KOPT-K1 (cell line): ENCODE data around the gene LRRC32.

ENCODE experiments used
- H3K27ac ChIP-seq: fragments of 200-600 bp; sonication (generic); 2 replicates; pipeline ENCODE4 v1.5.1; 2016; ENCODE audit warnings: antibody characterized with exemption, mild to moderate bottlenecking, low read depth, low read length; ENCODE audit not compliant: poor library complexity, severe bottlenecking
- H3K36me3 ChIP-seq: fragments of 200-600 bp; sonication (generic); 2 replicates; pipeline ENCODE4 v1.5.1; 2017; ENCODE audit warnings: antibody characterized with exemption, mild to moderate bottlenecking, low read length, moderate library complexity; ENCODE audit not compliant: insufficient read depth
- H3K9me3 ChIP-seq: fragments of 200-600 bp; sonication (generic); 2 replicates; pipeline ENCODE4 v1.5.1; 2017; ENCODE audit warnings: antibody characterized with exemption, low read length, mild to moderate bottlenecking; ENCODE audit not compliant: insufficient read depth, poor library complexity, severe bottlenecking

LRRC32 gene

GRCh38 chr11:76674517-76675400, 4.2 kb upstream of the LRRC32 start:
- no peak overlapping the region for H3K27ac ChIP-seq
- H3K36me3 ChIP-seq, result no peaks in the 10 kb centered on the region
- H3K9me3 ChIP-seq, result no peaks in the 10 kb centered on the region

DNA sequence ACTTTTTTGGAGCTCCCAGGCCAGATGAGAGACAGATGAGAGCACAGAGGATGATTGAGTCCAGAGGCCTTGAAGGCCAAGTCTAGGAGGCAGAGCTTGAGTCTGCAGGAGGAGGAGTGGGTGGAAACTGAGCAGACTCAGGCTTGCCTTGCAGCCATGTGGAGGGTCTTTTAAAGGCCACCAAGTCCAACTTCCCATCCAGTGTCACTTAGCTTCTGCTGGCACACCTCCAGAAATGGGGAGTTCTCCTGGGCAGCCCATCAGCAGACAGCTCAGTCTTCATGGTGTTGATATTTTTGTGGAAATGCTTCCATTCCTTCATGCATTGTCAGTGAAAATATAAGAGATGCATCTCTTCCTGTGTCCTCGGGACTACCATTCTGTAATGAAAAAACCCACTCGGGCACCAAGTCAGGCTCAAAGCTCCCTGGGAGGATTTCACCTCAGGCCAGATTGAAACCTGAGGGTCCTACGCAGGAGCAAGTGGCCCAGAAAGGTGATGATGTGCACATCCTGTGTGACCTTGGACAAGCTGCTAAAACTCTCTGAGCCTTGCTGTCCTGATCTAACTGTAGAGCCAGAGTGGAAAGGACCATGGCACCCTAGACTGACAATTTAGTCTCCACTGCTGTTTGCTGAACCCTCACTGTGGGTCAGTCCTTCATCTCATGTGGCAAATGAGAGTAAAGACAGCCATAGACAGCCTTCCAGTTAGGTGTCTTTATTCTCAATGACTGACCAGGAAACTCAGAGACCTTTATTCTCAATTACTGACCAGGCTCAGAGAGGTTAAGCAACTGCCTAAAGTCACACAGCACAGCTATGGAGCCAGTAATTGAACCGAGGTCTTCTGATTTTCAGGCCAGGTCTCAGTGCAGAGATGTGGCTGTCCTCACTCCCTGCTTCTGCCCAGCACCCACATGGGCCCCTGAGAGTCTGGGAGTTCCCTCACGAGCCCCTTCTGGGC, 2.9 kb upstream of the LRRC32 start:
- no peaks in the 10 kb centered on the region for H3K9me3 ChIP-seq
- H3K27ac ChIP-seq, result peak overlapping the region; percentile 21
- no peaks in the 10 kb centered on the region for H3K36me3 ChIP-seq

DNA sequence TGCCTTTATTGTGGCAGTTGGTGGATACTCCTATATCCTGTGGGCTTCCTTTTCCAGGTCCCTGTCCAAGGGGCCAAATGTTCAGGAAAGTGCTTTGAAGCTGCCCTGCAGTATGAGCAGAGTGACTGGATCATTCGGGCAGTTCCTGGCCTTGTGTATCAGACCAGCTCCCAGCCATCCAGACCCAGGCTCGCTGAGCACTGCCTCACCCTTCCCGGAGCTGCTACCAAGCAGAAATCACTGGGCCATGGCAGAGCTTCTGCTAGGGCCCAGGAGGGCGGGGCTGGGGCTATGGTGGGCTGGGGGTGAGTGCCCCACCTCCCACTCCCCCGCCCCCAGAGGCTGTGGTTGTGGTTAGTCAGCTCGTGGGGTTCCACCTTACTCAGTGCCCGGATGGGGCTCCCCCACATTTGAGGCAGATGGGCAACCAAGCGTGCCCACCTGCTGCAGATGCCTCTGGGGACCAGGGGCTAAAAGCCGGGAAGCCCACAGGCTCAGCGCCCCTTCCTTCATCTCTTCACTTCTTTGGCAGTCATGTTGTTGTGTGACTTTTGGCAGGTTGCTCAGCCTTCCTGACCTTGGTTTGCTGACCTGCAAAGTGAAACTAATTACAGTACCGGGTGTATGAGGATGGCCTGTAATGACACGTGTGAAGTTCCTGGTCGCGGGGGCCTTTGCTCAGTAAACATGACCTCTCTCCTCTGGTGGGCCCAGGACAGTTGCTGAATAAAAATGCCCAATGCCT, 2.1 kb upstream of the LRRC32 start:
- no peaks in the 10 kb centered on the region for H3K36me3 ChIP-seq
- H3K27ac ChIP-seq, result peak overlapping the region; percentile 21
- H3K9me3 ChIP-seq, result no peaks in the 10 kb centered on the region

GRCh38 chr11:76671626-76672309, 1.2 kb upstream of the LRRC32 start:
- H3K9me3 ChIP-seq, result no peaks in the 10 kb centered on the region
- no peak overlapping the region for H3K27ac ChIP-seq
- no peaks in the 10 kb centered on the region for H3K36me3 ChIP-seq

GRCh38 chr11:76671237-76671592, 668 bp upstream of the LRRC32 start:
- Histone ChIP-seq H3K27ac (no peak overlapping the region), H3K36me3 (no peaks in the 10 kb centered on the region), H3K9me3 (no peaks in the 10 kb centered on the region)

DNA sequence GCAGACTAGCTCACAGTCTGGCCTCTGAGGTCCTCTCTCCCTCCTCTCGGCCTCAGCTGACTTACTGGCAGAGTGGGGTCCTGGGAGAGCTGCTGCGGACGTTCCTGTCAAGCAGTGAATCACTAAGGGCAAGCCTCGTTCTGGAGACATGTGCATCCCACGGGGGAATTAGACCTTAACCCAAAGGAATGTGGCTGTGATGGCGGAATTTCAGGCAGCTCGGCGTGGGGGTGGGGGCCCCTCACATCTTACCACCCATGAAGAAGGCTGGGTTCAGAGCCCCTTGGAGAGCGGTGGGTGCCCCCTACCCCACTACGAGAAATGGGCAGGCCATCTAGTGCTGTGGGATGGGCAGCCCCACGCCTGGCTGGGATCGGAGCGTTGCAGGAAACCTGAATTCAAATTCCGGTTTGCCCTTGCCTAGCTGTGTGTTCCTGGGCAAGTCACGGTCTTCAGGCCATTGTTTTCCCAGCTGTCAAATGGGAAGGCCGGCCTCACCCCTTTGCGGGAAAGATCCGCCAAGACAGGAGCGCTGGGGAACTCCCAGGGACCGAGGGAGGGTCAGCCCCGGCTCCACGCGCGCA, 554 bp downstream of the LRRC32 start:
- no peak overlapping the region for H3K27ac ChIP-seq

GRCh38 chr11:76668362-76669155, 2.0 kb downstream of the LRRC32 start:
- Histone ChIP-seq H3K9me3 (no peaks in the 10 kb centered on the region), H3K27ac (no peak overlapping the region), H3K36me3 (no peaks in the 10 kb centered on the region)

More for the DNA sequence above, 554 bp downstream of the LRRC32 start:
- H3K36me3 ChIP-seq, result no peaks in the 10 kb centered on the region
- H3K9me3 ChIP-seq, result no peaks in the 10 kb centered on the region

- no peaks in the 10 kb centered on the region for H3K9me3 ChIP-seq
- no peaks in the 10 kb centered on the region for H3K36me3 ChIP-seq
- no peak overlapping the region for H3K27ac ChIP-seq
Measured at GRCh38 chr11:76667856-76668255, 2.7 kb downstream of the LRRC32 start.

- H3K27ac ChIP-seq, result no peak overlapping the region
- H3K36me3 ChIP-seq, result no peaks in the 10 kb centered on the region
- H3K9me3 ChIP-seq, result no peaks in the 10 kb centered on the region
Measured at GRCh38 chr11:76667271-76667818, 3.2 kb downstream of the LRRC32 start.

- Histone ChIP-seq H3K27ac (no peak overlapping the region), H3K9me3 (no peaks in the 10 kb centered on the region), H3K36me3 (no peaks in the 10 kb centered on the region)
Measured at GRCh38 chr11:76666830-76667229, 3.7 kb downstream of the LRRC32 start.

DNA sequence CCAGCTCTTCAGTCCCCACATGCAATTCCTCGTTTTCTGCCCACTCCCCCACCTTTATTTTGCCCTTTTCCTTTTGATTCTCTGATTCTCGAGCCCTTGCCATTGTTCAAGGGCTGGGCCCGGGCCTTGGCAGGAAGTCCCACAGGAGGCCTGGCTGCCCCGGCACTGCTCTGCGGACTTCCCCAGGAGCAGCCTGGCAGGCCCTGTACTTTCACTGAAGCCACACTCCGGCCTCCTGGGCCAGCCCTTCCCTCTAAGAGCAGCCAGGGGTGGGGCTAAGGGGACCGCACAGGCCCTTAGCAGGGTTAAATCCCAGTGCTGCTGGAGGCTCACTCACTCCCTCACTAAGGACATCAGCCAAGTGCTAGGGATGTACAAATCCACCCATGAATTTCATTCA, 4.1 kb downstream of the LRRC32 start:
- Histone ChIP-seq H3K36me3 (no peaks in the 10 kb centered on the region), H3K27ac (no peak overlapping the region), H3K9me3 (no peaks in the 10 kb centered on the region)

DNA sequence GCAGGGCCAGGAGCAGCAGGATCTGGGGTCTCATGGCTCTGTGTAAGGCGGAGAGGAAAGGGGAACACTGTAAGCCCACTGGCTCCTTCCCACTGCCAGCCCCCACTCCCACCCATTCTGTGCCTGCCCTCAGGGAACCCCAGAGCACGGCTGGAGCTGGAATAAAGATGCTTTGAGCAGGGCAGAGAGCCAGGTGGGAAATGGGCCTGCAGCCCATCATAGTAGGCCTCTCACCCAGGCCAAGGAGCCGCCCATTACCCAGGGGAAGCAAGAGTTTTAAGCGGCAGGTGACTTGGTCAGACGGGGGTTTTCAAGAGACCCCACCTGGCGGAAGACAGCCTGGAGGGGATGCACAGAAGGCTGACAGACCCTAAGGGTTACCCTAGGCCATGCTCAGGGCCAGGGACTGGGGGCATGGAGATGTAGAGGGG, 4.6 kb downstream of the LRRC32 start:
- no peaks in the 10 kb centered on the region for H3K36me3 ChIP-seq
- no peaks in the 10 kb centered on the region for H3K9me3 ChIP-seq
- H3K27ac ChIP-seq, result no peak overlapping the region

- H3K9me3 ChIP-seq, result no peaks in the 10 kb centered on the region
- no peaks in the 10 kb centered on the region for H3K36me3 ChIP-seq
- H3K27ac ChIP-seq, result peak overlapping the region; percentile 8
Measured at GRCh38 chr11:76665172-76665571, 5.4 kb downstream of the LRRC32 start.
